D721Med (cell line): ENCODE data around the gene MYH15.
A peak's percentile ranks its signal among the peaks of the same experiment; 100 is the strongest.

Experiments used
- DNase-seq: peaks from one replicate; pipeline ENCODE4 v3.0.0; 2011; ENCODE audit warnings: low spot score; ENCODE audit not compliant: insufficient read length
- FAIRE-seq: peaks from 2 replicates; lab custom pipeline; 2011; peaks lifted over from hg19 to GRCh38; lab: Jason Lieb, UNC
- TF ChIP-seq, protein P1 (sequence below): IDR thresholded peaks from 2 replicates; pipeline ENCODE4 v1.5.1; 2012; ENCODE audit warnings: mild to moderate bottlenecking, control low read depth; ENCODE audit not compliant: insufficient read depth; ENCODE audit errors: missing control alignments

MYH15 gene

DNA sequence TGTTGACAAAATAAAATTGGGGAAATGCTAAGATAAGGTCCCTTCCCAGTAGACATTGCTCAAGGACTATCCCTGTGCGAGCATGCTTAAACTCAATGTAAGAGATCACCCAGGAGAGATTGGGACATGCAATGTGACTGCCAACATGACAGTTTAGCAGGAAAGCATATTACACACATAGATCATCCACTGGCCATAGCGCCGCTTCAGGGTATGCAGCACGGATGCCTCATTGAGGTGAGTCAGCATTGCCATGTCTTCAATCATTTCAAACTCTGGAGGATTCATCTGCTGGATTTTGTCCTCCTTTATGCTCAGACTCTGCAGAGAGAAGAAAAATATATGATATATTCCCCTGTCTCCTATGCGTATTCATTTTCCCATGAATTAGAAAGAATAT, 8.9 kb downstream of the MYH15 start:
- DNase-seq (no peak), FAIRE-seq (no peak)
- TF ChIP-seq, protein P1, sequence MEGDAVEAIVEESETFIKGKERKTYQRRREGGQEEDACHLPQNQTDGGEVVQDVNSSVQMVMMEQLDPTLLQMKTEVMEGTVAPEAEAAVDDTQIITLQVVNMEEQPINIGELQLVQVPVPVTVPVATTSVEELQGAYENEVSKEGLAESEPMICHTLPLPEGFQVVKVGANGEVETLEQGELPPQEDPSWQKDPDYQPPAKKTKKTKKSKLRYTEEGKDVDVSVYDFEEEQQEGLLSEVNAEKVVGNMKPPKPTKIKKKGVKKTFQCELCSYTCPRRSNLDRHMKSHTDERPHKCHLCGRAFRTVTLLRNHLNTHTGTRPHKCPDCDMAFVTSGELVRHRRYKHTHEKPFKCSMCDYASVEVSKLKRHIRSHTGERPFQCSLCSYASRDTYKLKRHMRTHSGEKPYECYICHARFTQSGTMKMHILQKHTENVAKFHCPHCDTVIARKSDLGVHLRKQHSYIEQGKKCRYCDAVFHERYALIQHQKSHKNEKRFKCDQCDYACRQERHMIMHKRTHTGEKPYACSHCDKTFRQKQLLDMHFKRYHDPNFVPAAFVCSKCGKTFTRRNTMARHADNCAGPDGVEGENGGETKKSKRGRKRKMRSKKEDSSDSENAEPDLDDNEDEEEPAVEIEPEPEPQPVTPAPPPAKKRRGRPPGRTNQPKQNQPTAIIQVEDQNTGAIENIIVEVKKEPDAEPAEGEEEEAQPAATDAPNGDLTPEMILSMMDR: no peak

DNA sequence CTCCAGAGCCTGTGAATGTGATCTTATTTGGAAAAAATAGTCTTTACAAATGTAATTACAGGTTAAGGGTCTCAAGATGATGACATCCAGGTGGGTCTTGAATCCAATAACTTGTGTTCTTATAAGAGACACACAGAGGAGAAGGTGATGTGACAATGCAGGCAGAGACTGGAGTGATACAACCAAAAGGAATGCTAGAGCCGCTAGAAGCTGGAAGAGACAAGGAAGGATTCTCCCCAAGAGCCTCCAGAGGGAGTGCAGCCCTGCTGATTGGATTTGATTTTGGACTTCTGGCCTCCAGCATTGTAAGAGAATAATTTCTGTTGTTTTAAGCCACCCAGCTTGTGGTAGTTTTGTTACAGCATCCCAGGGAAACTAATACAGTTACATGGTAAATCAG, 9.7 kb downstream of the MYH15 start:
- DNase-seq (no peak), FAIRE-seq (no peak)
- TF ChIP-seq, protein P1: no peak

DNA sequence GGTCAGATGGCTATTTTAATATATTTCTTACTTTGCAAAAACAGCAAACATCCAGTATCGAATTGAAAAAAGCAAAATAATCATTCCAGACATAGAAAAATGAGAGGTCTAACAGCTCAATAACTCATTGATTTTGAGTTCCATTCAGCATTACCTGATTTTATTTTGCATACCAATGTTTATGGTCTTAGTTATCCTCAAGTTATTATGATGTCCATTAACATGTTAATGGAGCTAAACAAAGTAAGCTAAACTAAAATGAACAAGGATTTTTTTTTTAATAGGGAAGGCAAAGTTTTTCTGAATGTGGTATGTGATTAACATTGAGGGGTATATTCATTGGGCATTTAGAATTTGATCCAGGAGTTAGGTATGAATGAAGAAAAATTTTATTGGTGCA, 13.1 kb downstream of the MYH15 start:
- DNase-seq: no peak
- no peak for FAIRE-seq

DNA sequence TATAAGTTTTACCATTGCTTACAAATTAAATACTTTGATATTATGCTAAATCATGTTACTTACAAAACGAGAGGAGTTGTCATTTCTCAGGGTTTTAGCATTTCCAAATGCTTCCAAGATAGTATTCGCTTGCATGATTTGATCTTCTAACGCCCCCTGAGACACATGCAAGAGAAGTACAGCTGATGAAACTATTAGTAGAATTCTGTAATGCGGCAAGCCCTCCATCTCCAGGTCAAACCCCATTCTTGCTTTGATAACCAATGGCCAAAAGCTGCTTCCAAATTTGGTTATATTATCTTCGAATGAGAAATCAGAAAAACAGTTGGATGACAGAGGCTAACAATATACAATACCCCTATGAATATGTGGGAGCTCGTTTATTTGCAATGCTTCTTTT, 14.7 kb downstream of the MYH15 start:
- TF ChIP-seq, protein P1: no peak
- no peak for DNase-seq
- no peak for FAIRE-seq

More for the DNA sequence above, 13.1 kb downstream of the MYH15 start:
- TF ChIP-seq, protein P1: no peak

DNA sequence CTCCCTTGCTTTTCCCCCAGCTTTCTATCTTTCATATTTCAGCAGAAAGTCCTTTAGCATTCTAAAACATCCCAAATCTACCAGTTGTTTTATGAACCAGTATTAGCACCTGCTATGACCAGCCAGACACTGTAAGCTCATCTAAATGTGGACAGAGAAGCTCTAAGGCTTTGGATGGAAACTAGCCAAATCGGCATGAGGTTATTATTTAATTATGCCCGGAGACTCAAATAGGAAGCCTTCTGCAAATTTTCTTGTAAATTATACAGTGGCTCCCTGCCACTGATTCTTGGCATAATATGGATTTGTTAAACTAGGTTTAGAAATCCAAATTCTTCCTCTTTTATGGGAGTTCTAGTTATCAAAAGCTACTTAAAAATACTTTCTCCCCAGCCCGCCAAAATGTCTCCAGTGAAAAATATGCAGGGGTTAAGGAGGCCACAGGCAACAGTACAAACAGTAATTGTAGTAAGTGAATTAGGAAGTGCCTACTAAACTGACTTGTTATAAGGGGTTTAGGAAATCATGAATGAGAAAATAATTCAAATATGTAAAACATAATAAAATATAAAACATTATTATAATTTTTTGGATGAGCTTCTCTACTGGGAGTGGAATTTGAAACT, 15.4 kb downstream of the MYH15 start:
- DNase-seq (no peak), FAIRE-seq (no peak)
- TF ChIP-seq, protein P1: no peak

DNA sequence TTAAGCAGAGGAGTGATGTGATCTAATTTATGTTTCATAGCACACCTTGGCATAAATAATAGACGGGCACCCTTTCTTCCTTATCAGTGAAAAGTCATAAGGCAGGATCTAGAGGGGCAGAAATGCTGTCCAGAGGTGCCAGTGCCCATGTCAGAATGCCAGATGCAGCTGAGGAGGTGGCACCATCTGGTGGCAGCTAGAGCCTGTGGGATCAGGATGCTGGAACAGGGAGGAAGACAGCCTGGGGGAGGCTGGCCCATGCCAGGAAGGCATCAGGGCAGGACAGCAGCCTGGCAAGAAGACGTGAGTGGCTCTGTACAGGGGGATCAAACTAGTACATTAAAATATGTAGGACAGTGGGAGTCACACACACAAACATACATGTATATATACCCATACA, 16.5 kb downstream of the MYH15 start:
- no peak for FAIRE-seq
- no peak for DNase-seq
- TF ChIP-seq, protein P1: peak; percentile 33

DNA sequence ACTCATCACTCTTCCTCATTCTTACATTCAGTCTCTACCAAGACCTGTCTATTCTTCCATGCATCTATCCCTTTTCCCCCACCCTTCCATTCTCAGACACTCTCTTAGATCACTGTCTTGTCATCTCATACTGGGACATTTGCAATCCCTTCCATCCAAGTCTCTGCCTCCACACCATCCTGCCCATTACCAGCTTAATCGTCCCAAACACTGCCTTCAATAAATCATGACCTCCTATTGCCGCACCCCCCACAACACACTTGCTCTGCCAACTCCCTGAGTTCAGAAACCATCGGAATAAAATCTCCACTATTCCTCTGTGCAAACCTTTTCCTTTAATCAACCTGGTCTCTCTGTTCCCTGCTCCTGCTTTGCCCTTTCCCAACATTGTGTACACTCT, 18.9 kb downstream of the MYH15 start:
- DNase-seq (no peak), FAIRE-seq (no peak)
- TF ChIP-seq, protein P1: no peak
